ENCODE results near the gene SH2D1B. TPM values are rescaled to one million over a fixed set of nuclear protein-coding genes. Genes with fewer than 3 reads are reported as not detected.

SH2D1B gene
- polyA plus RNA-seq, 3 donors = 0.08 to 0.31 (median 0.17) TPM

GRCh38 chr1:162400790-162401355 is 11.1 kb downstream of the SH2D1B start:
- no peak for DNase-seq (ENCODE audit: low read depth in 3 of 3, low spot score in 2 of 3)

GRCh38 chr1:162398999-162399580 is 12.8 kb downstream of the SH2D1B start:
- DNase-seq (ENCODE audit: low read depth in 3 of 3, low spot score in 2 of 3) = no peak

- no peak for DNase-seq (ENCODE audit: low read depth in 3 of 3, low spot score in 2 of 3)
Observed at GRCh38 chr1:162397943-162398560, 13.9 kb downstream of the SH2D1B start.

GRCh38 chr1:162397039-162397448 is 14.9 kb downstream of the SH2D1B start:
- DNase-seq (ENCODE audit: low read depth in 3 of 3, low spot score in 2 of 3) = no peak

- no peak for DNase-seq (ENCODE audit: low read depth in 3 of 3, low spot score in 2 of 3)
Observed at GRCh38 chr1:162396201-162396906, 15.6 kb downstream of the SH2D1B start.

GRCh38 chr1:162391790-162392563 is 20.0 kb downstream of the SH2D1B start:
- DNase-seq (ENCODE audit: low read depth in 3 of 3, low spot score in 2 of 3) = no peak

- DNase-seq (ENCODE audit: low read depth in 3 of 3, low spot score in 2 of 3) = no peak
Observed at GRCh38 chr1:162390396-162391185, 21.3 kb downstream of the SH2D1B start.

- DNase-seq (ENCODE audit: low read depth in 3 of 3, low spot score in 2 of 3) = no peak
Observed at GRCh38 chr1:162389971-162390370, 22.0 kb downstream of the SH2D1B start.

GRCh38 chr1:162389021-162389818 is 22.7 kb downstream of the SH2D1B start:
- no peak for DNase-seq (ENCODE audit: low read depth in 3 of 3, low spot score in 2 of 3)

- DNase-seq (ENCODE audit: low read depth in 3 of 3, low spot score in 2 of 3) = no peak
Observed at GRCh38 chr1:162388615-162389014, 23.3 kb downstream of the SH2D1B start.

GRCh38 chr1:162388083-162388594 is 23.8 kb downstream of the SH2D1B start:
- DNase-seq (ENCODE audit: low read depth in 3 of 3, low spot score in 2 of 3) = no peak

GRCh38 chr1:162387226-162388082 is 24.5 kb downstream of the SH2D1B start:
- no peak for DNase-seq (ENCODE audit: low read depth in 3 of 3, low spot score in 2 of 3)

GRCh38 chr1:162386292-162387225 is 25.4 kb downstream of the SH2D1B start:
- no peak for DNase-seq (ENCODE audit: low read depth in 3 of 3, low spot score in 2 of 3)

- no peak for DNase-seq (ENCODE audit: low read depth in 3 of 3, low spot score in 2 of 3)
Observed at GRCh38 chr1:162385702-162386101, 26.2 kb downstream of the SH2D1B start.

- no peak for DNase-seq (ENCODE audit: low read depth in 3 of 3, low spot score in 2 of 3)
Observed at GRCh38 chr1:162385280-162385623, 26.7 kb downstream of the SH2D1B start.

GRCh38 chr1:162384601-162385279 is 27.2 kb downstream of the SH2D1B start:
- DNase-seq (ENCODE audit: low read depth in 3 of 3, low spot score in 2 of 3) = no peak

GRCh38 chr1:162384116-162384515 is 27.8 kb downstream of the SH2D1B start:
- no peak for DNase-seq (ENCODE audit: low read depth in 3 of 3, low spot score in 2 of 3)

All from right renal cortex interstitium (tissue), 3 donors.